GM21528 (cell line): Measurements from ENCODE around the gene CBFB.

Source experiments
- ATAC-seq: cut with Tn5 transposase; IDR thresholded peaks from one replicate; pipeline ENCODE4 v1.9.1; 2021; ENCODE audit warnings: mild to moderate bottlenecking, moderate library complexity; ENCODE audit not compliant: unreplicated experiment, low FRiP score

Gene CBFB

GRCh38 chr16:67087803-67088202 lies 58.9 kb downstream of the CBFB start:
- ATAC-seq, result no peak

- ATAC-seq, result no peak
These were observed 59.6 kb downstream of the CBFB start for GRCh38 chr16:67088551-67088950.

- no peak for ATAC-seq
These were observed 60.2 kb downstream of the CBFB start for GRCh38 chr16:67089101-67089500.

GRCh38 chr16:67091906-67092566 lies 63.1 kb downstream of the CBFB start:
- no peak for ATAC-seq

- ATAC-seq, result no peak
These were observed 64.3 kb downstream of the CBFB start for GRCh38 chr16:67093098-67093726.

GRCh38 chr16:67098599-67098998 lies 69.7 kb downstream of the CBFB start:
- no peak for ATAC-seq

- no peak for ATAC-seq
These were observed 71.8 kb downstream of the CBFB start for GRCh38 chr16:67100569-67101310.

GRCh38 chr16:67101311-67102082 lies 72.5 kb downstream of the CBFB start:
- no peak for ATAC-seq

- no peak for ATAC-seq
These were observed 75.1 kb downstream of the CBFB start for GRCh38 chr16:67104061-67104460.

- no peak for ATAC-seq
These were observed 75.9 kb downstream of the CBFB start for GRCh38 chr16:67104845-67105244.

- ATAC-seq, result no peak
These were observed 76.3 kb downstream of the CBFB start for GRCh38 chr16:67105246-67105645.

- ATAC-seq, result no peak
These were observed 76.9 kb downstream of the CBFB start for GRCh38 chr16:67105881-67106280.

- ATAC-seq, result no peak
These were observed 79.5 kb downstream of the CBFB start for GRCh38 chr16:67108489-67108888.

GRCh38 chr16:67108931-67109406 lies 80.0 kb downstream of the CBFB start:
- ATAC-seq, result no peak

GRCh38 chr16:67109407-67110135 lies 80.6 kb downstream of the CBFB start, which contains the start of gene PHAF1:
TSS of gene PHAF1 (plus strand) at chr16:67109941. CDS start at chr16:67110176, 235 bp downstream.
- peak; percentile 84 for ATAC-seq

- ATAC-seq, result no peak
These were observed 83.0 kb downstream of the CBFB start for GRCh38 chr16:67111951-67112444.

- ATAC-seq, result no peak
These were observed 83.8 kb downstream of the CBFB start for GRCh38 chr16:67112591-67113399.

- ATAC-seq, result no peak
These were observed 85.8 kb downstream of the CBFB start for GRCh38 chr16:67114793-67115192.

GRCh38 chr16:67115639-67116038 lies 86.7 kb downstream of the CBFB start:
- no peak for ATAC-seq
